Tibial artery (tissue), 4 donors: ENCODE results near the gene SMIM10L2A.

Experiments used
- DNase-seq, 2 donors: peaks; one replicate each; pipeline ENCODE4 v3.0.0-alpha.2; 2019
- H3K27ac ChIP-seq, 2 donors: fragments of 200-600 bp; sonication (generic) in 1 of 2; 1 replicate in 1 of 2; 2 replicates in 1 of 2; pipeline ENCODE4 v1.5.1; 2018 to 2019; ENCODE audit warnings: mild to moderate bottlenecking in 1 of 2
- H3K27me3 ChIP-seq, 2 donors: fragments of 200-600 bp; sonication (generic) in 1 of 2; one replicate each; pipeline versions ENCODE4 v1.5.1 to v1.6.0; 2016 to 2019
- H3K36me3 ChIP-seq, 3 donors: fragments of 200-600 bp; sonication (generic) in 2 of 3; one replicate each; pipeline ENCODE4 v1.5.1; 2016 to 2019; ENCODE audit warnings: mild to moderate bottlenecking in 2 of 3
- H3K4me1 ChIP-seq, 4 donors: fragments of 200-600 bp; sonication (generic) in 2 of 4; 1 replicate in 3 of 4; 2 replicates in 1 of 4; pipeline ENCODE4 v1.5.1; 2016 to 2019
- H3K4me3 ChIP-seq, 2 donors: fragments of 200-600 bp; sonication (generic) in 1 of 2; 1 replicate in 1 of 2; 2 replicates in 1 of 2; pipeline ENCODE4 v1.5.1; 2018 to 2019; ENCODE audit warnings: mild to moderate bottlenecking in 2 of 2
- H3K9me3 ChIP-seq, 3 donors: fragments of 200-600 bp; sonication (generic) in 1 of 3; one replicate each; pipeline ENCODE4 v1.5.1; 2016 to 2019
- intact Hi-C: fragments of 100-400 bp; cut with DNase I; formaldehyde crosslinking; loops from one replicate; pipeline ENCODE4 v1.15.0; 2023; ENCODE audit warnings: low total_unique reads
- TF ChIP-seq, protein P1 (sequence below), 2 experiments: fragments of 200-600 bp in 1 of 2; fragments of 450-650 bp in 1 of 2; IDR thresholded peaks; one replicate each; pipeline ENCODE4 v1.5.1; 2017 to 2019; ENCODE audit warnings: antibody characterized with exemption in 2 of 2, mild to moderate bottlenecking in 1 of 2, moderate library complexity in 1 of 2

SMIM10L2A gene

DNA sequence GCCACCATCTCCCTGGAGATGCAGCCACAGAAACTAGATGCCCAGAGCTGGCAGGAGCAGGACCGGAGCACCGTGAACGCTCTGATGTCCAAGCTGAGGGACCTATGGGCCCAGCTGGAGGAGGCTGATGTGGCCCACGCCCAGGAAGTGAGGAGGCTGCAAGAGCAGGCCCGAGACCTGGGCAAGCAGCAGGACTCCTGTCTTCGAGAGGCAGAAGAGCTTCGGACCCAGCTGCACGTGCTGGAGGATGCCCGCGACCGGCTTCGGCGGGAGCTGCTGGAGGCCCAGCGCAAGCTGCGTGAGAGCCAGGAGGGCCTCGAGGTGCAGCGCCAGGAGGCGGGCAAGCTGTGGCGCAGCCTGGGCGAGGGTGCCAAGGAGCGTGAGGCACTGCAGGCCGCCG is 14.2 kb downstream of the SMIM10L2A start:
- intact Hi-C loops, result no loop called here
- TF ChIP-seq, protein P1, sequence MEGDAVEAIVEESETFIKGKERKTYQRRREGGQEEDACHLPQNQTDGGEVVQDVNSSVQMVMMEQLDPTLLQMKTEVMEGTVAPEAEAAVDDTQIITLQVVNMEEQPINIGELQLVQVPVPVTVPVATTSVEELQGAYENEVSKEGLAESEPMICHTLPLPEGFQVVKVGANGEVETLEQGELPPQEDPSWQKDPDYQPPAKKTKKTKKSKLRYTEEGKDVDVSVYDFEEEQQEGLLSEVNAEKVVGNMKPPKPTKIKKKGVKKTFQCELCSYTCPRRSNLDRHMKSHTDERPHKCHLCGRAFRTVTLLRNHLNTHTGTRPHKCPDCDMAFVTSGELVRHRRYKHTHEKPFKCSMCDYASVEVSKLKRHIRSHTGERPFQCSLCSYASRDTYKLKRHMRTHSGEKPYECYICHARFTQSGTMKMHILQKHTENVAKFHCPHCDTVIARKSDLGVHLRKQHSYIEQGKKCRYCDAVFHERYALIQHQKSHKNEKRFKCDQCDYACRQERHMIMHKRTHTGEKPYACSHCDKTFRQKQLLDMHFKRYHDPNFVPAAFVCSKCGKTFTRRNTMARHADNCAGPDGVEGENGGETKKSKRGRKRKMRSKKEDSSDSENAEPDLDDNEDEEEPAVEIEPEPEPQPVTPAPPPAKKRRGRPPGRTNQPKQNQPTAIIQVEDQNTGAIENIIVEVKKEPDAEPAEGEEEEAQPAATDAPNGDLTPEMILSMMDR (IDR thresholded peaks at IDR 0.05), result no peak
- Histone ChIP-seq H3K36me3 (no peaks in the 10 kb centered on the region), H3K9me3 (no peaks in the 10 kb centered on the region), H3K4me1 (no peaks in the 10 kb centered on the region), H3K4me3 (no peak overlapping the region), H3K27ac (no peak overlapping the region), H3K27me3 (no peaks in the 10 kb centered on the region)
- DNase-seq, result no peak

DNA sequence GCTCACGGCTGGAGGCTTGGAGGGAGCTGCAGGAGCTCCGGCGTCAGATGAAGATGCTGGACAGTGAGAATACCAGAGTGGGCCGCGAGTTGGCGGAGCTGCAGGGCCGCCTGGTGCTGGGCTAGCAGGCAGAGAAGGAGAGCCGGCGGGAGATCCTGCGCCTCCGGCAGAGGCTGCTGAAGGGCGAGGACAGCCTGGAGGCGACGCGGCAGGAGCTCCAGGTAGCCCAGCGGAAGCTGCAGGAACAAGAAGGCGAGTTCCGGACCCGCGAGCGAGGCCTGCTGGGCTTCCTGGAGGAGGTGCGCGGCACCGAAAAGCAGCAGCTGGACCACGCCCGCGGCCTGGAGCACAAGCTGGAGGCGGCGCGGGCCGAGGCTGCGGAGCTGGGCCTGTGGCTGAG is 14.7 kb downstream of the SMIM10L2A start:
- Histone ChIP-seq H3K4me3 (no peak overlapping the region), H3K27me3 (no peaks in the 10 kb centered on the region), H3K36me3 (no peaks in the 10 kb centered on the region), H3K27ac (no peak overlapping the region), H3K4me1 (no peaks in the 10 kb centered on the region), H3K9me3 (no peaks in the 10 kb centered on the region)
- no peak for DNase-seq
- intact Hi-C loops, result no loop called here
- TF ChIP-seq, protein P1 (IDR thresholded peaks at IDR 0.05), result no peak

DNA sequence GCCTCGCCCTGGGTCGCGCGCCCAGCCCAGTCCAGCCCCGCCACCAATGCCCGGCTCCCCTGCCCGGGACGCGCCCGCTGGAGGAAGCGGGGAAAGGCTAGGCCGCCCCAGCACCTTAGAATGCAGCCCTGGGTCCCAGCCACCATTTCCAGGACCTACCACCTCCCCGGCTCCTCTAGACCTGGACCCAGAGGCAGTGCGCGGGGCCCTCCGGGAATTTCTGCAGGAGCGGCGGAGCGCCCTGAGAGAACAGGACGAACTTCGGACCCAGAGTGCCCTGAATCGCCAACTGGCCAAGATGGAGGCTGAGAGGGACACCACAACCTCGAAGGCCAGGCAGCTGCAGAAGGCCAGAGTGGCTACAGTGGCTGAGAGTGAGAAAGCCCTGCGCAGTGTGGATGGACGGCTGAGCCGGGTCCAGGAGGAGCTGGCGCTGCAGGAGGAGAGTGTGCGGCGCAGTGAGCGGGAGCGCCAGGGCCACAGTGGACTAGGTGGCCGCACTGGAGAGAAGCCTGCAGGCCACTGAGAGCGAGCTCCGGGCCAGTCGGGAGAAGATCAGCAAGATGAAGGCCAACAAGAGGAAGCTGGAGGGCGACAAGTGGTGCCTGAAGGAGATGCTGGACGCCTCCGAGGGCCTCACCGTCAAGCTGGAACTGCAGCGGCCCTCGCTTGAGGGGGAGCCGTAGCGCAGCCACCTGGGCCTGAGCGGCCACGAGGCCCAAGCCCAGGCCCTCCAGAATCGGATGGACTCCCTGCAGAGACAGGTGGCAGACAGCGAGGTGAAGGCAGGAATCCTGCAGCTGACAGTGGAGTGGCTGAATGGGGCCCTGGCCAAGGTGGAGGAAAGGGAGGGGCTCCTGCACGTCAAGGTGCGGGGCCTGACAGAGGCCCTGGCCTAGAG is 15.5 kb downstream of the SMIM10L2A start:
- Histone ChIP-seq H3K4me3 (no peak overlapping the region), H3K27ac (no peak overlapping the region), H3K9me3 (no peaks in the 10 kb centered on the region), H3K36me3 (no peaks in the 10 kb centered on the region), H3K4me1 (no peaks in the 10 kb centered on the region), H3K27me3 (no peaks in the 10 kb centered on the region)
- no peak for DNase-seq
- intact Hi-C loops, result no loop called here
- TF ChIP-seq, protein P1 (IDR thresholded peaks at IDR 0.05), result no peak

DNA sequence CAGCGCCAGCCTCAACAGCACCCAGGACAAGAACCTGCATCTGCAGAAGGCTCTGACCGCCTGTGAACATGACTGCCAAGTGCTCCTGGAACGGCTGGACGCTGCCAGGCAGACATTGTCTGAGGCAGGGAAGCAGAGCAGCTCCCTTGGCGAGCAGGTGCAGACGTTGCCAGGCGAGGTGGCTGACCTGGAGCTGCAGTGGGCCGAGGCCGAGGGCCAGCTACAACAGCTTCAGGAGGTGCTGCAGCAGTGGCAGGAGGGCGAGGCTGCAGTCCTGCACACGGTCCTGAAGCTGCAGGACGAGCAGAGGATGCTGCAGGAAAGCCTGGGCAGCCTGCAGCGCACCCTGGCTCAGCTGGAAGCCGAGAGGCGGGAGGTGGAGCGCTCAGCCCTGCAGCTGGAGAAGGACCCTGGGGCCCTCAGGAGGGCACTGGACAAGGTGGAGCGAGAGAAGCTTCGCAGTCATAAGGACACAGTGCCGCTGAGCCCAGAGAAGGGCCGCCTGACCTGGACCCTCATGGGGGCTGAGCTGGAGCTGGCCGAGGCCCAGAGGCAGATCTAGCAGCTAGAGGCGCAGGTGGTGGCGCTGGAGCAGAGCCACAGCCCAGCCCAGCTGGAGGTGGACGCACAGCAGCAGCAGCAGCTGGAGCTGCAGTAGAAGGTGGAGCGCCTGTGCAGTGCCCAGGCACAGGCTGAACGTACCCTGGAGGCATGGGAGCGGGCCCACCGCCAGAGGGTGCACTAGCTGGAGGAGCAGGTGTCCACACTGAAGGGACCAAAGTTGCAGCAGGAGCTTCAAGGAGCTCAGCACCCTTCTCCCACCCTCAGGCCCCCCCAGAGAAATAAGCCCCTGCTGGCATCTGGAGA is 16.4 kb downstream of the SMIM10L2A start:
- H3K4me3 ChIP-seq, result no peak overlapping the region
- no peaks in the 10 kb centered on the region for H3K36me3 ChIP-seq
- TF ChIP-seq, protein P1 (IDR thresholded peaks at IDR 0.05), result no peak
- no peak overlapping the region for H3K27ac ChIP-seq
- no peaks in the 10 kb centered on the region for H3K4me1 ChIP-seq
- no peak for DNase-seq
- H3K9me3 ChIP-seq, result no peaks in the 10 kb centered on the region
- no peaks in the 10 kb centered on the region for H3K27me3 ChIP-seq
- intact Hi-C loops, result no loop called here

DNA sequence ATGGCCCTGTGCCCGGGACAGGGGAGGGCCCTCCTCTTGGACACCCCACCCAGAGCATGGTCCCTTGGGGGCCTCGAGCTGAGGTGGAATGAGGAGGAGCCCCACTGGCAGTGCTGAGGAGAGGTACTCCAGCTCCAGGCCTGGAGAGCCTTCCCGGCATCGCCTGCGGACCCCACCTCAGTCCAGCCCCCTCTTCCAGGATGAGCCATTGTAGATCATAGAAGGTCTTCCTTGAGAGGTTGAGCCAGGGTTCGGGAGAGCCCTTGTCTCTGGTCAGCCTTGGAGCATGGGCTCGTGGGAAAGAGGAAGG is 16.9 kb downstream of the SMIM10L2A start:
- Histone ChIP-seq H3K4me3 (no peak overlapping the region), H3K27ac (no peak overlapping the region), H3K9me3 (no peaks in the 10 kb centered on the region), H3K27me3 (no peaks in the 10 kb centered on the region), H3K4me1 (no peaks in the 10 kb centered on the region), H3K36me3 (no peaks in the 10 kb centered on the region)
- intact Hi-C loops, result no loop called here
- TF ChIP-seq, protein P1 (IDR thresholded peaks at IDR 0.05), result no peak
- DNase-seq, result no peak
